COLO829 (cell line): ENCODE measurements around the gene IL17RE.
A peak's percentile ranks its signal among the peaks of the same experiment; 100 is the strongest.
"Not testable (repeated sequence)": the region's sequence is repeated elsewhere in the genome, so short reads cannot be mapped to it uniquely, and the experiment has no call there.

ENCODE experiments used
- DNase-seq: peaks from one replicate; pipeline ENCODE4 v3.0.0; 2012; ENCODE audit warnings: low spot score

Gene IL17RE

DNA sequence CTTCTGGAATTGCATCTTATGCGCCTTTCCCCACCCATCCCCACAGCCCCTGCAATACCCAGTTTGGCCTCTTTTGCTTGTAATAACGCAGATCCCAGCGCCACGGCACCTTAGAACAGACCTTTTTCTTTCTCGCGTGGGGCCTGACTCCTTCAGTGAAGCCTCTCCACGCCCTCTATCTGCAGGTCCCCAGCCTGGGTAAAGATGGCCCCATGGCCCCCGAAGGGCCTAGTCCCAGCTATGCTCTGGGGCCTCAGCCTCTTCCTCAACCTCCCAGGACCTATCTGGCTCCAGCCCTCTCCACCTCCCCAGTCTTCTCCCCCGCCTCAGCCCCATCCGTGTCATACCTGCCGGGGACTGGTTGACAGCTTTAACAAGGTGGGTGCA, 31.6 kb downstream of the IL17RE start:
- DNase-seq, result no peak

- DNase-seq, result no peak
These were observed 32.3 kb downstream of the IL17RE start for GRCh38 chr3:9934993-9935392.

DNA sequence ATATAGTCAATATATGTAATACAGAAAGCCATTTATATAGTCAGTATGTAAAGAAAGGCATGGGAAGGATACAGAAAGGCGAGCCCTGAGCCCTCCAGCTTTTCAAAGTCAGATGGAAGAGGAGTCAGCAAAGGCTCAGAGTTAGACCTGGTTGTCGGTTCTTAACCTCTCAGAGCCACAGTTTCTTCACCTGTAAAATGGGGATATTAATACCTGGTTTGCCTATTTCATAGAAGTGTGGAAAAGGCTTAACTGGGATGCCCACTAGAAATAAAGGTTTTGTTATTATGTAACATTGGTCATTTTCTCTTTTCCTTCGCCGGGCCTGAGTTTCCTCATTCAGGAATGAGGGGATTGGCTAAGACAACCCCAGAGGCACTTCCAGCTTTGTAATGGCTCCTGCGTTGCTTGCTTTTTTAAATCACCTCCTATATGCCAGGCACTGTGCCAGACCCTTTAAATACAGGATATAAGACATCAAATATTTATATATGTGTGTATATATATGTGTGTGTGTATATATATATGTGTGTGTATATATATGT, 33.4 kb downstream of the IL17RE start:
- no peak for DNase-seq

- no peak for DNase-seq
These were observed 35.0 kb downstream of the IL17RE start for GRCh38 chr3:9937486-9938238.

DNA sequence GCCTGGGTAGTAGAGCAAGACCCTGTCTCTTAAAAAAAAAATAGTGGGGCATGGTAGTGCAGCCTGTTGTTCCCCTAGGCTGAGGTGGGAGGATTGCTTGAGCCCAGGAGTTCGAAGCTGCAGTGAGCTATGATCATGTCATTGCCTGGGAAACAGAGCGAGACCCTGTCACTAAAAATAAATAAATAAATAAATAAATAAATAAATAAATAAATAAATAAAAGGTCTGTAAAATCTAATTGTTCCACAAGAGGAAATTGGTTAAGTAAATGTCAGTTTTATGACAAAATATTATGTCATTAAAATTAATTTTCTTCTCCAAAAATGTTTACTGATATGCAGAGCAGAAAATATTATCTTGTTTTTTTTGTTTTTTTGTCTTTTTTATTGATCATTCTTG, 36.3 kb downstream of the IL17RE start:
- DNase-seq, result no peak

DNA sequence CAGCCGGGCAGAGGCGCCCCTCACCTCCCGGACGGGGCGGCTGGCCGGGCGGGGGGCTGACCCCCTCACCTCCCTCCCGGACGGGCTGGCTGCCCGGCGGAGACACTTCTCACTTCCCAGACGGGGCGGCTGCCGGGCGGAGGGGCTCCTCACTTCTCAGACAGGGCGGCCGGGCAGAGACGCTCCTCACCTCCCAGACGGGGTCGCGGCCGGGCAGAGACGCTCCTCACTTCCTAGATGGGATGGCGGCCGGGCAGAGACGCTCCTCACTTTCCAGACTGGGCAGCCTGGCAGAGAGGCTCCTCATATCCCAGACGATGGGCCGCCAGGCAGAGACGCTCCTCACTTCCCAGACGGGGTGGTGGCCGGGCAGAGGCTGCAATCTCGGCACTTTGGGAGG, 37.3 kb downstream of the IL17RE start:
- DNase-seq, result not testable (repeated sequence)

- no peak for DNase-seq
These were observed 38.1 kb downstream of the IL17RE start for GRCh38 chr3:9940746-9941145.

DNA sequence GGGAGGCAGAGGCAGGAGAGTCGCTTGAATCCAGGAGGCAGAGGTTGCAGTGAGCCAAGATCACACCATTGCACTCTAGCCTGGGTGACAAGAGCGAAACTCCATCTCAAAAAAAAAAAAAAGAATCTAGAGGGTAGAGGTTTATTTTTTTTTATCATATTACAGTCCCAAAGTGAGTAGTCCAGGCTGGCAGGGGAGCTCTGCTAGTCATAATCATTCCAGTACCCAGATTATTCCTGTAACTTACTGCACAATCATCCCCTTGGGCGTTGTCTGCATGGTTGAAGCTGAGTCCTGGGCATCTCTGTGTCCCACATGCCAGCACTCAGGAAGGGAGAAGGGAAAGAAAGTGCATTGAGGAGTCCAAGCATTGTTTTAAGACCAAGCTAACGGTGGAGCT, 39.5 kb downstream of the IL17RE start:
- DNase-seq, result no peak

- no peak for DNase-seq
These were observed 40.5 kb downstream of the IL17RE start for GRCh38 chr3:9942934-9943690.

- no peak for DNase-seq
These were observed 41.6 kb downstream of the IL17RE start for GRCh38 chr3:9944271-9944670.

DNA sequence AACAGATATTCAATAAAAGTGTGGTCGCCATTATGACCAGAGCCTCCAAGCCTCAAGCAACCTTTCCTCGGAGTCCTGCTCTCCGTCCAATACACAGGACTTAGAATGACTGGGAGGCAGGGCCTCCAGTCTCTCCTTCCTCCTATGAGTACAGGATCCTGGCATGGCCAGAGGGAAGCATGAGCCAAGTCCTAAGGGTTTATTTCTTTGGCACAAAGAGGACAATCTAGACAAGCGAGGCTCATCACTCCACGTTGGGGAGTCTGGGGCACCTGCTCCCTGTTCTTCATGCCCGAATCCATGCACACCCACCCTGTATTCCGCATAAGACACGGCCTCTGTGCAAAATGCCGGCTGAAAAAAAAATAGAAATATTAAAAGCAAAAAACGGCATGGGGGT, 42.7 kb downstream of the IL17RE start:
- DNase-seq, result no peak

DNA sequence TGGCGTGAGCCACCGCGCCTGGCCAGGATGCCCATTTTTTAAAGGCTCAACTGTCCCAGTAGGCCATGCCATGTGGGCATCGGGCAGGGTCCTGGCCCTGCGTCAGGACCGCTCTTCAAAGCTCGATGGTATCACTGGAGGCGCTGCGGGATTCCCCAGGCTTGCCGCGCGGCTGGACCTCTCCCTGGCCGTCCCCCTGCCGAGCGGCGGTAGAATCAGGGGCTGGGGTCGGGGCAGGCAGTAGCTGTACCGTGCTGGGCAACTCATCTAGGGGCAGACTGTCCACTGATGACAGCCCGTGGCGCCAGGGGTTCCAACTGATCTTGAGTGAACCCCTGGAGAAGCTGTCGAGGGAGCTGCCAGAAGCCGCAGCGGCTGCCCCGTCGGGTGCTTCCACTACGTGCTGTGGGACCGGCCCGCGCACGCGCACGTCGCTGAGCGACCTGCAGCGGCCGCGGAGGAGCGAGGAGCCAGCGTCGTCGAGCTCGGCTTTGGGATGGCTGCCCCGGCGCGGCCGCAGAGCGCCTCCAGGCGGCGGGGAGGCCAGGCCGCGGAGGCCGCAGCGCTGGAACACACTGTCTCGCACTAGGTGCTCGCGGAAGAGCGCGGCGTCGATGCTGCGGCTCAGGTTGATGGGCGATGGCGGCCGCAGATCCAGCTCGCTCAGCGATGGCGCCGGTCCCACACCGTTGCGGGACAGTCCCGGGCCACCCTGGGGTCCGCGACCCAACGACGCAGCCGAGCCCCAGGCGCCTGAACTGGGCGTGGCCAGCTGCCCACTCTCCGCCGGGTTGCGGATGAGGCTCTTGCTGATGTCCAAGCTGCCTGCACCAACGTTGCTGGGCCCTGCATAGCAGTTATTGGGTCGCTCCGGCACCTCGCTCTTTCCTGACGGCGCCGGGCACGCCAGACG, 43.7 kb downstream of the IL17RE start:
- peak; percentile 47 for DNase-seq

DNA sequence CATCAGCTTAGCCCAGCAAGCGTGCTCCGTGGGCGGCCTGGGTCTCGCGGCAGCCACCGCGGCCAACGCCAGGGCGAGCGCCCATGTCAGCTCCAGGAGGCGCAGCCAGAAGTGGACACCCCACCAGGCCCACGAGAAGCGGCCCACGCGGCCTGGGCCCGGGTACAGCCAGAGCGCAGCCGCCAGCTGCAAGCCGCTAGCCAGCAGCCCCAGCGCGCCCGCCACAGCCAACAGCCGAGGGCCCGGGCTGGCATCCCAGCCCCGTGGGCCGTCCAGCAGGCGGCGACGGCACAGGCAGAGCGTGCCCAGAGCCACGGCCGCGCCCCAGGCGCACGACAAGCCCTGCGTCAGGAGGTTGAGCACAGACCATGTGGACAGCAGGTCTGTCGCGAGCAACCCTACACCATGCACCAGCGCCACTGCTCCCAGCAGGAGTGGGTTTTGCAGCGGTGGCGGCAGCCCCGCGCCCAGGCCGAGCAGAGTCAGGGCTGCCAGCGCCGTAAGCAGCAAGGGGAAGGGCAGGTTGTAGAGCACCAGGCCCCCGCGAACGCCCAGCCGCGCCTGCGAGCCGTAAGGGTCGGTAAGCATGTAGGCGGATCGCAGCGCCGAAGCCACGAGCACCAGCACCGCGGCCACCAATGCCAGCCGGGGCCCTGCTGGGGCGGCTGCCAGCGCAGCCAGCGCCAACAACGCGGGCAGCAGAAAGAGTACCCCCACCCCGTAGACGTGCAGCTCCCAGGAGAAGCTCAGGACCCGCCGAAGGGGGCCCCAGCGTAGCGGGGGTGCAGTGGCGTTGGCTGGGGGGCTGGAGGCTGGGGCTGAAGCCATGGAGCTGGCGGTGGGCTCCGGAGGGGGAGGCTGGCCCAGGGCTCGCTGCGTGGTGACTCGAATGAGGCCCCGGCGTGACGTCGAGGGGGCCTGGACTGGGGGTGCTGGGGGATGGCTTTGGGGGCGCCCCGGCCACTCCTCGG, 44.7 kb downstream of the IL17RE start:
- peak; percentile 13 for DNase-seq

- no peak for DNase-seq
These were observed 45.9 kb downstream of the IL17RE start for GRCh38 chr3:9948586-9948985.

DNA sequence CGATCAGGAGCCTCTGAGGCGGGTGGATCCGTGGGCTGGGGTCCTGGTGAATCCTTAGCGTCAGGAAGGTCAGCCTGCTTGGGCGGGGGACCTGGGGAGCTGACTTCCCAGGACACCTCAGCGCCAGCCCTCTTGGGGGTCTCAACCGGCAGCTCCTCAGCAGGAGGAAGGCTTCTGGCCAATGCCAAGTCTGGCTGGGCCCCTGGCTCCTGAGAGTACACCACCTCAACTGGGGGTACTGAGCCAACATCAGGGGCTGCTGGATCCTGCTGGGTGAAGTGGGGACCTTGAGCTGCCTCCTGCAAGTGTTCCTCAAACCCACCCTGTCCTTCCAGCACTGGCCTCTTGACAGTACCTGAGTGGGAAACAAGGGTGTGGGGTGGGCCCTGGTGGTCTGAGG, 46.5 kb downstream of the IL17RE start:
- no peak for DNase-seq

GRCh38 chr3:9949626-9950025, 47.0 kb downstream of the IL17RE start:
- no peak for DNase-seq

DNA sequence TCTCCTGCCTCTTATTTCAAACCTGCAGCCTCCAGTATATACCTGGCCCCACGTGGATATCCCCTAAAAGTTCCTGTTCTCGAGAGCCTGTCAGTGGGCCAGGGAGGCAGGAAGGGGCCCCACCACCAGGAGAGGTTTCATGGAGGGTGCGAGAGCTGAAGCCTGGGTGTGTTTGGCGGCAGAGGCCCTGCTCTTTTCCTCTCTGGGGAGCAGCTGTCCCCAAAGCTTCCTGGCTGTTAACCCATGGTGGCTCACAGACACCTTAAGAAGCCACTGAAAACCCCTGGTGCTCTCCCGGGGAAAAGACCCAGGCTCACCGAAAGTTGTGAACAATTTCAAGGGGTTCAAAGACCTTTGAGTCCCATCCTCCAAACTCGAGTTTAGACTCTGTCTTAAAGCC, 48.5 kb downstream of the IL17RE start:
- DNase-seq, result no peak

GRCh38 chr3:9951598-9951961, 48.9 kb downstream of the IL17RE start:
- DNase-seq, result no peak

DNA sequence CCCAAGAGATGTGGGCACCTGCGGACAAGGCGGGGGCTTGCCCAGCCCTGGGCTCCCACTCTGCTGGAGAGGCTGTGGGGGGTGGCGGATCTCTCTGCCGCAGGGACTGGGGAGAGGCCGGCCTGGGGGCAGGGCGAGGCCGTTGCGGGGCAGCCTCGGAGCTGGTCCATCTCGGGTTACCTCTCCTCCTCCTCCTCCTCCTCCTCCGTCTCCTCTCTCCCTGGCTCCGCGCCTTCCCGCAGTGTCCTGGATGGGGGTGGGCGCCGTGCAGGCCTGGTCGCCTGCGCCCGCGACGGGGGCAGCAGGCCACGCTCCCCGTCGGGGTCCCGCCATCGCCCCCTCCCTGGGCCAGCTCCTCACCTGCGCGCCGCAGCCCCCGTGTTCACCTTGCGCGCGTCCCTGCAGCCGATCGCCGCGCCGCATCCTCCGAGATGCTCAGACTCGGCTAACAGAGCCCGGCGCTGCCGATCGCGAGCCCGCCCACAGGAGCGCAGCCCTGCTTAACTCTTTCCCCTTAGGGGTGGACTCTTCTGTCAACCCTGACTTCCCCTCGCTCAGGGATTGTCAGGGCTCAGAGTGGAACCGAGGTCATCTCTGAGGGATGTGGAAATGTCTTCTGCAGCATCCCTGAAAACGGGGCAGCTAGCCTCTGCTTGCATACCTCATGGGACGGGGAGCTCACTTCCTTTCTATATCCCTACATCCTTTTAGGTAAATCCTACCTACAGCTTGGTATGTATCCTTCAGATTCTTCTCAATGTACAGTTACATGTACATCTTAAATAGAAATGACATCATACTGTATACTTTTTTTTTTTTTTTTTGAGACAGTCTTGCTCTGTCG, 49.5 kb downstream of the IL17RE start, which contains the start of gene PRRT3:
Gene PRRT3, minus strand, starts transcription at position 447 of the 844 bp plus-strand sequence. CDS start 2,293 bp downstream, outside the sequence.
- no peak for DNase-seq

DNA sequence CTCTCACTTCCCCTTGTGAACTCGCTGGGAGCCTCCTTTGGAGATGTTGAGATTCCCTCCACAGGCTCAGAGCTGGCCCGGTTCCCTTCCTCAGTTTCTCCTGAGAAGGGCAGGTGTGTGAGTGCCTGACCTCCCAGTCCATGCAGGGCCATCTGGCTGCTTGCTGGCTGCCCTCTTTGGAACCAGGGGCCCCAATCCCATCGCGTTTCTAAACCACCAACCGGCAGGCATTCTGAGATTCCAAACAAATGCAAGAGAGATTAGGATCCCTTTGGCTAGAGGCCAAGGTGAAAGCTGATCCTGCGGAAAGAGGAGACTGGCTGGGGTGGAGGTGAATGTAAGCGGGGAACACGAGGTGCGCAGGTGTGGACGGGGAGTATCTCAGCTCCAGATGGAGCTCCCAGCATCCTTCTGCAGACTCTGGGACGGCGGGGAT, 52.4 kb downstream of the IL17RE start:
- no peak for DNase-seq
